Stimulated activated naive CD4-positive, alpha-beta T cell (primary cell): ENCODE results near the gene KMT2C.
"Not testable (repeated sequence)": the region's sequence is repeated elsewhere in the genome, so short reads cannot be mapped to it uniquely, and the experiment has no call there.

Experiments
- DNase-seq, 6 experiments: peaks; one replicate each; lab custom pipeline; 2025; lab: John Stamatoyannopoulos, UW

KMT2C gene

DNA sequence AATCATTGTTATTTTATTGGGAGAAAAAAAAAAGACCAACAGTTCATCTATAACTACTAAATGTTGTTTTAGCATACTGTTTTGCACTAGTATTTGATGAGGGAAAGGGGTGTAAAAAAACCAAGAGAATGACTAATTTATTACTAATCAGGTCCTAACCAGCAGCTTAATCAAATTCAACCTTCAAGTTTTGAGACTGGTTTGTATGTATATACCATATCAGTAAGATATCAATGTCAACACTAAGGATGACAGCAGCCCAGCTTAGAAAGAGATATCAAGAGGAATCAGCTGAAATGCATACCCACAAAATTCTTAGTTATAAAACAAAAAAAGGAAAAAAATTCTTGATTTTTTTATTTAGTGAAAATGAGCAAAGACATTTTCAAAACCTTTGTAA is 122.6 kb downstream of the KMT2C start:
- DNase-seq = no peak

DNA sequence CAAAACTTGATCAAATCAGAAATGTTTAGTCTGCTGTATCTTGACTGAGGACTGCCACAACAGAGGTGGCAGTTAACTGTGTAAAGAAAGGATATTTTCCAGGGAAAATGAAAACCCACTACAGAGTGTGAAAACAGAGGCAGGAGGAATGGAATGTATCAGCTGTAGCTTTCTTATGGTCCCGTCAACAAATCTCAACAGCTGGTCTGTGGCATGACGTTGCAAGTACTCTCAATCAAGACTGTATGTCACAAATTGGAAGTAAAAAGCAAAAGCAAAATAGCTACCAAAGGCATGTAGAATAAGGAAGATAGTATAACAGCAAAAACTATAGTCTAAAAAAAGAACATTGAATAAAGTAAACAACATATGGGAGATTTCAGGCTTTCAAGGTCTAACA is 123.5 kb downstream of the KMT2C start:
- no peak for DNase-seq

DNA sequence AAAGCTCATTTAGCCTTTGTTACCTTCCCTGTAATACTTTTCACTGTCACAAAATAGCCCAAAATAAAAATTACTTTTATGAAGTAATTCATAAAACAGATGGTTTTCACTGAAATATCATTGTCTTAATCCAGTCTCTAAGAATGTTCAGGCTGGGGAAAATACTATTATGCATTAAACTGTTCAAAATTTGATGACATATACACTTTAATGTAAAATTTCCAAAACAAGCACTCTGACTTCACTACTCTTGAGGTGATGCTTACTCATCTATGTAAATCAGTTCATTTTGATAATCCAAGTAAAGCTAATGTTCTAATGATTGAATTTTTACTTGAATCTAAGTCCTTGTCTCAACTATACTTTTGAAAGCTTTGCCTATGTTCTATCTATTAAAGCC is 127.9 kb downstream of the KMT2C start:
- no peak for DNase-seq

DNA sequence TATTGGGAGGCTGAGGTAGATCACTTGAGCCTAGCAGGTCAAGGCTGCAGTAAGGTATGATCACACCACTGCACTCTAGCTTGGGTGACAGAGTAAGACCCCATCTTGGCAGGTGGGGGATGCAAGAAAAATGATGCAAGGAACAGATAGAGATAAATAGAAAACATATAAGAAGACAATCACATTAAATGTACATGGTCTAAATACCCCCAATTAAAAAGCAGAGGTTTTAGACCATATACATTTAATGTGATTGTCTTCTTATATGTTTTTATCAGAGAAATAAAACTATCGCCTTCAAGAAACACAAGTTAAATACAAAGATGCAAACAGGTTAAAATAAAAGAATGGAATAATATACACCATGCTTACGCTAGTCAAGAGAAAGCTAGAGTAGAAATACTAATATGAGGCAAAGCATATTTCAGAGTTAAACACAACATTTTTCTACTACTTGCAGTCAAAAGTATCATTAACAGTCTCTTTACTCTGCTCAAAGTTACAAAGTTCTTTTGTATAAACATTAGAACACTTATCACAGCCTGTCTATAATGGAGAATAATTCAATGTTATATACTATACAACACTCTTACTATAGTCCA is 136.2 kb downstream of the KMT2C start:
- DNase-seq = not testable (repeated sequence)

DNA sequence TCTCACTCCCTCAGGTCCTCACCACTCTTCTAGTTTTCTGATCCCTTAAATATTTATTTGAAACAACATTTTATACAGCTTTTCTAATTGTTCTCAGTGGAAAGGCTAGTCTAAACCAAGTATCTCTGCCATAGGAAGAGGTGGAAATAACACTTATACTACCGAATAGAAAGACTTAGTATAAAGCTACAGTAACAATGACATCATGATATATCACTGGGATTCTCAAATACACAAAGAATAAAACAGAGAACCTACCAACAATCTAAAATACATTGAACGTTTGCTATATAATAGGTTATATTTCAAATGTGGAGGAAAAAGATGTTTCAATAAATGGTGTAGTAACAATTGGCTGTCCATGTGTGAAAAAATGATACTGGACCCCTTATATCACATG is 142.9 kb downstream of the KMT2C start:
- no peak for DNase-seq

DNA sequence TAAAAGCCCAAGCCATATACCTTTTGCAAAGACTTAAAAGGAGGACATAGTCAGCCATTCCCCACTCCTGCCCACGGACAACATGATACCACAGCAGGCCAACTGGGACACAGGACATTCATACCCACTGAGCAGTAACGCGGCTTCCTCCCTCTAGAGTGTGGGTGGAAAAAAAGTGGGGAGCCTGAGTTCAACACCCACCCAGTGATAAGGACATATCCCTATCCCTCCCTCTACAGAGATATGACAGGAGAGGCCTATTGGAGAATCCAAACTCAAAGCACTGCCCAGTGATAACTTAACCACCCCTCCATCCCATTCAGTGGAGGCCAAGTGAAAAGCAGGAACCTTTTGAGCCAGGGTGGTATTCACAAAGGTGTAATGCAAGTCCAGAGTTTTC is 148.8 kb downstream of the KMT2C start:
- not testable (repeated sequence) for DNase-seq

DNA sequence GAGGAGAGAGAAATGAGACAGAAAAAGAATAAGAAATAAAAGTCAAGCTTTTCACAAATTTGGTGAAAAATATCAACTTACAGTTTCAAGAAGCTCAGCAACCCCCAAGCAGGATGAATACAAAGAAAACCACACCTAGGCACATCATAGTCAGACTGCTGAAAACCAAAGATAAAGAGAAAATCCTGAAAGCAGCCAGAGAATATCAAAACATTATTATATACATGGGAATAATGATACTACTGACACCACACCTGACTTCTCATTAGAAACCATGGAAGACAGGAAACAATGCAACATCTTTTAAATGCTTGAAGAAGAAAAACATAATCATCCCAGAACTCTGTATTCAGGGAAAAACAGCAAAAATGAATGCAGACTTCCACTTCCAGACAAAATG is 149.6 kb downstream of the KMT2C start:
- DNase-seq = not testable (repeated sequence)

DNA sequence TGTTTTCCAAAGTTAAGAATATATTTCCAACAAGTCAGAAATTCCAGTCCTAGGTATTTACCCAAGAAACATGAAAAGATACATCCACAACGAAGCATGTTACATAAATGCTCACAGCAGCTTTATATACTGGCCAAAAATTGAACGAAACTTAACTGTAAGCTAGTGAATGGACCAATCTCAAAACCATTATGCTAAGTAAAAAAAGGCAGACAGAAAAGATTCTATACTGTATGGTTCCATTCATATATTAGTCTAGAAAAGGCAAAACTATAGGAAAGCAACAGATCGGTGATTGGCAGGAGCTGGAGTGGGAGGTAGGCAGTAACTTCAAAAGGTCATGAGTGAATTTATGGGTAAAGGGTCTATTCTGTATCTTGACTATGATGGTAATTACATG is 150.8 kb downstream of the KMT2C start:
- not testable (repeated sequence) for DNase-seq

DNA sequence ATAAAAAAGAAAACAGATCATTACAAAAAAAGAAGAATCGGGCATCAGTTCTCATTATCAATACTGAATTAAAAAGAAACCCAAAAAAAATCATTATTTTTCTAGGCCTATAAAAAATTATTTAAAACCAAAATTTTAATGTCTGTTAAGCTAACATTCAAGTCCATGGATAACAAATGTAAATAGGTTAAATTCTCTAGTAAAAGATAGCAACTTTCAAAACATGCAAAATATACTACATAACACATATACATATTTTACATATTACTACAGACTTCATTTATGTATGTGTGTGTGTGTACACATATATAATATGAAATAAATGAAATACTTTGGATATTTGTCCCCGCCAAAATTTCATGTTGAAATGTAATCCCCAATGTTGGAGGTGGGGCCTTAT is 158.1 kb downstream of the KMT2C start:
- not testable (repeated sequence) for DNase-seq

DNA sequence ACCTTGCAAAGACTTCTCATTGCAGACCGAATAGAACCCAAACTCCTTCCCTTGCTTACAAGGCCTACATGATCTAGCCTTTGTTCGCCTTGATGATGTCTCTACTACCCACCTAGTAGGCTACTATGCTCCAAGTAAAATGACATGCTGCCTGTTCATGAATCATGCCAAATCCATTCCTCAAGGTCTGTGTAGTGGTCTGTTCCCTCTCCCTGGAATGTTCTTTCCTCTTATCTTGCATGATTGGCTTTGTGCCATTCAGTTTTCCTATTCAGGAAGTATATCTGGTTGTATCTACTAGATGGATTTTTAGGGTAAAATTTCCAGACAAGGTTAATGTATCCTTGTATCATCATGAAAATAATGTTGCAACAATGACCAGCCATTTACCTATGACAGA is 165.4 kb downstream of the KMT2C start:
- DNase-seq = not testable (repeated sequence)

DNA sequence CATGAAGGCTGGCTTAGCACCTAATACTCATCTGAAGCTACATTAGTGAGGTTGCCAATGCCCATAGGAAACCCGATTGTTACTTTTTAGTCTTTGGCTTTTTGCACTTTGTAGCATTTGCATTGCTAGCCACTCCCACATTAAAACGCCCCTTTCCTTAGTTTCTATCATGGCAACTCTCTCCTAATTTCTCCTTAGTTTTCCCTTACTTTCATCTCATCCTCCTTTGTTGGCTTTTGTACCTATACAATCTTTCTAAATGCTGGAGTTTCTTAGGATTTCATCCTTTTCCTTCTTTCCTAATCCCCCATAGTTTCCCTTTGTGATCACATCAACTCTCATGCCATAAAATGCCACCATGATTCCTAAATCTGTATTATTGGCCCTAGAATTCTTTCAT is 168.9 kb downstream of the KMT2C start:
- DNase-seq = not testable (repeated sequence)

DNA sequence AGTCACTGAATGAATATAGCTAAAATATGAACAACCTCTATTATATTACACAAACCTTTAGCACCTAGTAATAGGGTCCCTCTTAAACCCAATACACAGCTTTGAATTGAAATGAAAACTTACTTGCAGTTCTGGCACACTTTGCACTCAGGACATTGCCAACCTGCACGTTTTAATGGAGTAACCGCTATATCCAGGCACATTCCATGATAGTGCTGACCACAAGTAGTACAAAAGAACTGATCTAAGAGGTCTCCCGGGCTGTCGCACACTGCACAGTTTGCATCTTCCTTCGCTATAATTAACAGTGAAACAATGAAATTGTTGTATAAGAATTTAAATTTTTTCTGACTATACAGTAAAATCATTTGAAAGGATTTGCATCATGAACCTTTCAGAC is 170.9 kb downstream of the KMT2C start:
- not testable (repeated sequence) for DNase-seq

DNA sequence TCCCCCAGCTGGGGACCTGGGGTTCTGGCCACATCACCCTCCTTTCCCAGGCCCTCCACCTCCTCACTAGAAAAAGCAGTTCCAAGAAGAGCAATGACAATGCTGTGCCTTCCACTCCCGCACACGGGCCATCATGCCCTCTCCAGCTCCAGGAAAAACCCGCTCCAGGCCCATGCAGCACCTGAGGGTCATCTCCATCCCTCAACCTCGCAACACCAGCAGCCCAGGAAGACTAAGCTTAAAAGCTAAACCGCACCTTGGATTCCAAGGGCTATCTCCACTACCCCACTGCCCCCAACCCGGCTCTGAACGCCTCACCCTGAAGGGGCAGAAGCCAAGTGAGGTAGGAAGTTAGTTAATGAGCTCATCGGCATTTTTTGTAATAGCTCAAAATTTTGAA is 173.7 kb downstream of the KMT2C start:
- DNase-seq = not testable (repeated sequence)

DNA sequence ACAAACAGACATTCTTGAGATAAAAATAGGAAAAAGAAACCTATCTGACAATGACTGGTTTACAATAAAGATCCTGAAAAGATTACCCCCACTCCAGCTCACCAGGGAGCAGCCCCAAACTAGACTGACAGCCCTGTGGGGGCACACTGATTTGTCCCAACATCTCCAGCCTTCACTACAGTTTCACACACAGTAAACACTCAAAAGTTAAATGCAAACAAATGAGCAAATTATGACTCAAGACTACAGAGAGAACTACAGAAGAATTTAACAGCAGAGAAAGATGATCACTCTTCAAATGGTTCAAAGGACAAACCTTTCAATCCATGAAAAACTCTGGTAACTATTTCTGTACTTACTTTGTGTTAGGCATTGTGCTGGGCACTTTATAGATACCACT is 176.2 kb downstream of the KMT2C start:
- not testable (repeated sequence) for DNase-seq

DNA sequence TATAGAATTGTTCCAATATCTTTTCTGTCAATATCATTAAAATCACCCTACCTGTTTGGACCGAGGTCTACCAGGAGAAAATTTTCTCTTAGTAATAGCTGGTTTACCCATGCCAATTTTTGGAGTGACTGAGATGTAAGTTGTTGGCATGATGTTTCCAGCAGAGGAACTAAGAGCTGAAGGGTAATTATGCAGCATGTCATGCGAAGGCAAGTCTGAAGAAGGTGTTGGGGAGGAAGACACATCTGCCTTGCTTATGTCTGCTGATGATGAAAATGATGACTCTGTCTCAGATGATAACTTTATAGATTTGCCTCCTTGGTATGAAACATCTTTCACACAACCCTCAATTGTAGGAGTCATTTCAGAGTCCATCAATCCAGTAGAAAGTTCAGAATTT is 188.0 kb downstream of the KMT2C start:
- DNase-seq = not testable (repeated sequence)

DNA sequence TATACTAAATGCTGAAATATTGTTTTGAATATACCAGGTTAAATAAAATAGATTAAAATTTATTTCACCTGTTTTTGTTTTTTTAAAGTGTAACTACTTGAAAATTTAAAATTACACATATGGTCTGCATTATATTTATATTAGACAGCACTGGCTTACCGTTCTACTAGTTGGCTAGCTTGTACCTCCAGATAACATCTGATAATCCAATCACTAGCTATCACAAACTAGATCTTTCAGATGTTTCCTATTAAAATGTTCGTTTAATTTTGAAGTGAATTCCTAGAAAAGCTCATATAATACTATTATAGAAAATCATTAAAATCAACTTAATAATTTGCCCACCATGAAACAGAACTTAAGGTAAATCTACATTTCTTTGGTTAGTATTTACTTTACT is 190.4 kb downstream of the KMT2C start:
- DNase-seq = not testable (repeated sequence)

DNA sequence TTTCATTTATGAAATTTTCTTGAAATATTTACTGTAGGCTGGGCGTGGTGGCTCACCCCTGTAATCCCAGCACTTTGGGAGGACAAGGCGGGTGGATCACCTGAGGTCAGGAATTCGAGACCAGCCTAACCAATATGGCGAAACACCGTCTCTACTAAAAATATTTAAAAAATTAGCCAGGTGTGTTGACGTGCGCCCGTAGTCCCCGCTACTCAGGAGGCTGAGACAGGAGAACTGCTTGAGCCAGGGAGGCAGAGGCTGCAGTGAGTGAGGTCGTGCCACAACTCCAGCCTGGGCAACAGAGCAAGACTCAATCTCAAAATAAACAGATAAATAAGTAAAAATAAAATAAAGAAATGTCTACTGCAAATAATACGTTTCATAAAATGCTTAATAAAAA is 192.3 kb downstream of the KMT2C start:
- DNase-seq = not testable (repeated sequence)

DNA sequence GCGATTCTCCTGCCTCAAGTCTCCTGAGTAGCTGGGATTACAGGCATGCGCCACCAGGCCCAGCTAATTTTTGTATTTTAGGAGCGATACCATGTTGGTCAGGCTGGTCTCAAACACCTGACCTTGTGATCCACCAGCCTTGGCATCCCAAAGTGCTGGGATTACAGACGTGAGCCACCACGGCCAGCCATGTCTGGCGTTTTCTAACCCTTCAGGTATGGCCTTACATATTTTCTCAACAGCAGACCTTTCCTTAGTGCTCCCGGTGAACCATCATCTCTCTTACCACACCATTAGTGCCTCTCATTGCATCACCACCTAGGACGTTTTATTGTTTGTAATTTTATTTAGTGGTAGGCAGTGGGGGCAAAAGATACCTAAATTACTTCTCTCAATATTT is 194.5 kb downstream of the KMT2C start:
- not testable (repeated sequence) for DNase-seq

DNA sequence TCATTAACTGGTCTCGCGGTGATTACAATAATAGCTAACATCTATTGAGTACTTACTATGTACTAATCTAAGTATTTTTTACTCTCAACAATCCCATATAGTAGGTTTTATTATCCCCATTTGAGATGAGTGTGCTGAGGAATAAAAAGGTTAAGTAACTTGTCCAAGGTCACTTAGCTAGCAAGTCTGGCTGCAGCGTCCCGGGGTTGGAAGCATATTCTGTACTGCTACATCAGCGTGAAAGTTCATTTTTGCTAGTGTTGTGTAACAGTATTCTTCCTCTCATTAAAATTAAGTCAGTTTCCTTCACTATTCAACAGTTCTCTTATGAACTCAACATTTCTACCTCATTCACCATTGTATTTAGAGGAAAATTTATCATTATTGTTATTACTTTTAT is 199.5 kb downstream of the KMT2C start:
- not testable (repeated sequence) for DNase-seq

DNA sequence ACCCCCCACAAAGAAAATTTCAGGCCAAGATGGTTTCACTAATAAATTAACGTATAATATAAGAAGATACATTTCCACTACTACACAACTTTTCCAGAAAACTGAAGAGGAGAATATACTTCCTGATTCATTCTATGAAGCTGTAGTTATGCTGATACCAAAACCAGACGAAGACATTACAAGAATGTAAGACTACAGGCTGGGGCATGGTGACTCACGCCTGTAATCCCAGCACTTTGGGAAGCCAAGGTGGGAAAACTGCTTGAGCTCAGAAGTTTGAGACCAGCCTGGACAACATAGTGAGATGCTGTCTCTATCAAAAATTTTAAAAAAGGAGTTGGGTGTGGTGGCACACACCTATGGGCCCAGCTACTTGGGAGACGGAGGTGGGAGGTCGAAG is 201.4 kb downstream of the KMT2C start:
- not testable (repeated sequence) for DNase-seq

DNA sequence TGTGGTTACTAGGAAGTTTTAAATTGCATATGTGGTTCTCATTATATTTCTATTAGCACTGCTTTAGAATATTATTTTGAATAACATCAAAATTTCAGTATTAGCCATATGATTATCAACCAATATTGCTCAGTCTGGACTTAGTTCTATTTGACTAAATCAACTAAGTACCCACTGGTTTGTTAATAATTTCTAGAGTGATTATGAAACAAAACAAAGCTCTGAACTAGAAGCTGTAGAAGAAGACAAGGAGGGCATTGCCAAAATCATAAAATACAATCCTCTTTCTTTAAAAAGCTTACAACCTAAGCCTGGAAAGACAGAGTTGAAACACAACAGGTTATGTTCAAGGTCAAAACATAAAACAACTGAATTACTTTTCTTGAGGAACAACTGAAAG is 204.7 kb downstream of the KMT2C start:
- DNase-seq = no peak

DNA sequence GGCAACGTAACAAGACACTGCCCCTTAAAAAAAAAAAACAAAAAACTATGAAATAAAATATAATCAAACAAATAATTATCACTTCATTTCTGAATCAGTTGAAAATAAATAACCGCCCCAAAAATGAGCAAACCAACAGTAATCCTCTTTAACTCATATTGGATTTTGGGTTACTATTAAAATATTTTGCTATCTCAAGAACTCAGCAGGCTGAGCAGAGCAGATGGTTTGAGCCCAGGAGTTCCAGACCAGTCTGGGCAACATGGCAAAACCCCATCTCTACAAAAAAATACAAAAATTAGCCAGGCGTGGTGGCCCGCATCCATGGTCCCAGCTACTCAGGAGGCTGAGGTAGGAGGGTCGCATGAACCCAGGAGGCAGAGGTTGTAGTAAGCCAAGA is 216.2 kb downstream of the KMT2C start:
- DNase-seq = not testable (repeated sequence)

DNA sequence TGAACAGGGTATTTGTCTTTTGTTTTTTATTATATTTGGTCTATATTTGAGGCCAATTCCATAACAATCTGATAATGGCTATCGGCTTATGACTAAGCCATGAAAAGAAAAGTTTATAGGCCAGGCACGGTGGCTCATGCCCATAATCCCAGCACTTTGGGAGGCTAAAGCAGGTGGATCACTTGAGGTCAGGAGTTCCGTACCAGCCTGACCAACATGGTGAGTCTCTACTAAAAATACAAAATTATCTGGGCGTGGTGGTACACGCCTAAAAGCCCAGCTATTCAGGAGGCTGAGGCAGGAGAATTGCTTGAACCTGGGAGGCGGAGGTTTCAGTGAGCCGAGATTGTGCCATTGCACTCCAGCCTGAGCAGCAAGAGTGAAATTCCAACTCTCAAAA is 227.0 kb downstream of the KMT2C start:
- not testable (repeated sequence) for DNase-seq

DNA sequence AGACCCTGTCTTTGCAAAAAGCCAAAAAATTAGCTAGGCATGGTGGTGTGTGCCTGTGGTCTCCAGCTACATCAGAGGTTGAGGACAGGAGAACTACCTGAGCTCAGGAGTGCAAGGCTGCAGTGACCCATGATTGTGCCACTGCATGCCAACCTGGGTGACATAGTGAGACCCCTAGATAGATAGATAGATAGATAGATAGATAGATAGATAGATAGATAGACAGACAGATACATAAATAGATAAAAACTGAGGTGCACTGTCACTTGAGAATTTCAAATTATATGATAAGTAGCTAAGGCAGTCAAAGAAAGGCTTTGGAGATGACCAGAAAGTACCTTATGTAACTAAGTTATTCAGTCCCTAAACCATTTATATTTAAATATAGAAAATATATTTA is 231.4 kb downstream of the KMT2C start:
- not testable (repeated sequence) for DNase-seq

DNA sequence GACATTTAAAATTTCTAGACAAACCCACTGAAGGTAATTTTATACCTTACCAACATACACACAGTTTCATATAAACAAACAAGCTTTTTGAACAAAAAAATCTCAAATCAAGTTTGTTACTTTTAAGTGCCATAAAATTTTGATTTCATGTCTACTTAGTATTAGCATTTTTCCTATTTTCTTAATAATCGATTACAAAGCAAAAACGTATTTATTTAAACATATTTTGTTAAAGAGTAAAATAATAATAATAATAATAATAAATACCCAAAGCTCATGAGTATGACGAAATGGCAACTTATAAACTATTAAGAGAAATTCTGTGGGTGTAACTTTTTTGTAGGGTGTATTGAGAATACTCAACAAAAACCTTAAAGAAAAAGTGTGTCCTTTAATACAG is 232.7 kb downstream of the KMT2C start:
- no peak for DNase-seq
